A549 (cell line): ENCODE measurements around the gene RNF167.

Source experiments
- BHLHE40 ChIP-seq: IDR thresholded peaks from 2 replicates; pipeline ENCODE4 v1.6.1; 2012; ENCODE audit warnings: low read depth, low read length, inconsistent platforms
- CHD2 ChIP-seq: fragments of 150-350 bp; IDR thresholded peaks from 2 replicates; pipeline ENCODE4 v1.6.1; 2014; ENCODE audit warnings: low read length; ENCODE audit not compliant: partially characterized antibody
- HEYL ChIP-seq: fragments of 250-450 bp; sonication (Bioruptor Pico); IDR thresholded peaks from 2 replicates; pipeline ENCODE4 v1.8.0; 2021; ENCODE audit warnings: mild to moderate bottlenecking, moderate library complexity
- HOXB13 ChIP-seq: fragments of 250-450 bp; sonication (Bioruptor Pico); IDR thresholded peaks from 2 replicates; pipeline ENCODE4 v1.5.0; 2020; ENCODE audit warnings: low read depth, mild to moderate bottlenecking, moderate library complexity
- KDM1A ChIP-seq: fragments of 200-600 bp; sonication (generic); IDR thresholded peaks from 2 replicates; pipeline ENCODE4 v1.6.1; 2016; ENCODE audit warnings: low read depth, mild to moderate bottlenecking
- MAZ ChIP-seq: fragments of 150-350 bp; IDR thresholded peaks from 2 replicates; pipeline ENCODE4 v1.6.1; 2014; ENCODE audit warnings: antibody characterized with exemption, low read depth, low read length, borderline replicate concordance
- NFE2L2 ChIP-seq: fragments of 150-350 bp; conservative IDR thresholded peaks from 2 replicates; pipeline ENCODE4 v1.6.1; 2014; ENCODE audit warnings: low read length
- POLR2A ChIP-seq: IDR thresholded peaks from 2 replicates; pipeline ENCODE4 v1.6.1; 2012; ENCODE audit warnings: mild to moderate bottlenecking, low read length
- RFX5 ChIP-seq: fragments of 450-650 bp; IDR thresholded peaks from 2 replicates; pipeline ENCODE4 v1.7.1; 2014; ENCODE audit warnings: antibody characterized with exemption, mild to moderate bottlenecking, moderate library complexity
- SREBF2 ChIP-seq: fragments of 450-650 bp; IDR thresholded peaks from 2 replicates; pipeline ENCODE4 v1.6.1; 2014; ENCODE audit warnings: mild to moderate bottlenecking, moderate library complexity
- TP53 ChIP-seq: fragments of 250-450 bp; sonication (Bioruptor Pico); IDR thresholded peaks from 2 replicates; pipeline ENCODE4 v1.5.0; 2021; ENCODE audit warnings: mild to moderate bottlenecking, moderate library complexity
- TF ChIP-seq, protein P1 (sequence below): fragments of >200 bp; sonication (Bioruptor Twin); formaldehyde crosslinking; IDR thresholded peaks from 3 replicates; pipeline ENCODE4 v1.5.1; 2016
- TF ChIP-seq, protein P2 (sequence below): IDR thresholded peaks from 2 replicates; pipeline ENCODE4 v1.6.1; 2012

DNA sequence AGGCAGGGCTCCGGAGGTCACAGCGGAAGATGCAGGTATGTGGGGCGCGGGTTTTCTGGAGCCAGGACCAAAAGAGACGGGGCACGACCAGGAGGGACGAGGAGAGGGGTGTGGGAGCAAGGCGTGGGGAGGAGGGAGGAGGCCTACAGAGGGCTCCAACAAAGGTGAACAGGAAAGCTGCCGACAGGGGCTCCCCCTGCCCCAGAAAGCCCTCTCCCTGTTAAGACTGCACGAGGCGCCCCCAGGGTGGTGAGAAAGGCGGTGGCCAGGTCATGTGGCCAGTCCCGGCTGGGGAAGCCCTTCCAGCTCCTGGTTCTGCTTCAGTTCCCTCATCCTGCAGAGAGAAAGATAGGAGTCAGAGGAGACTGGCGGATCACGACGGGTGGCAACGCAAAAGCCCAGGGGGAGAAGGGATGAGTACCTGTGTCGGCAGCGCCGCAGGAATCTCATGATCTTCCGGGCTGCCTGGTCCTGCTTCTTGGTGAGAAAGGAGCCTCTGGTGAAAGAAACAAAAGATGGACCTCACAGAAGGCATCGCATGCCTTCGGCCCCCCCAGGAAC lies 28.5 kb downstream of the RNF167 start:
- TF ChIP-seq RFX5 (no peak), KDM1A (no peak), TP53 (CRISPR knock-in tag) (no peak), HEYL (CRISPR knock-in tag) (no peak), SREBF2 (no peak), BHLHE40 (no peak), CHD2 (no peak), POLR2A (no peak), HOXB13 (CRISPR knock-in tag) (no peak), MAZ (no peak), NFE2L2 (no peak)
- TF ChIP-seq, protein P1, sequence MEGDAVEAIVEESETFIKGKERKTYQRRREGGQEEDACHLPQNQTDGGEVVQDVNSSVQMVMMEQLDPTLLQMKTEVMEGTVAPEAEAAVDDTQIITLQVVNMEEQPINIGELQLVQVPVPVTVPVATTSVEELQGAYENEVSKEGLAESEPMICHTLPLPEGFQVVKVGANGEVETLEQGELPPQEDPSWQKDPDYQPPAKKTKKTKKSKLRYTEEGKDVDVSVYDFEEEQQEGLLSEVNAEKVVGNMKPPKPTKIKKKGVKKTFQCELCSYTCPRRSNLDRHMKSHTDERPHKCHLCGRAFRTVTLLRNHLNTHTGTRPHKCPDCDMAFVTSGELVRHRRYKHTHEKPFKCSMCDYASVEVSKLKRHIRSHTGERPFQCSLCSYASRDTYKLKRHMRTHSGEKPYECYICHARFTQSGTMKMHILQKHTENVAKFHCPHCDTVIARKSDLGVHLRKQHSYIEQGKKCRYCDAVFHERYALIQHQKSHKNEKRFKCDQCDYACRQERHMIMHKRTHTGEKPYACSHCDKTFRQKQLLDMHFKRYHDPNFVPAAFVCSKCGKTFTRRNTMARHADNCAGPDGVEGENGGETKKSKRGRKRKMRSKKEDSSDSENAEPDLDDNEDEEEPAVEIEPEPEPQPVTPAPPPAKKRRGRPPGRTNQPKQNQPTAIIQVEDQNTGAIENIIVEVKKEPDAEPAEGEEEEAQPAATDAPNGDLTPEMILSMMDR, result no peak
- TF ChIP-seq, protein P2, sequence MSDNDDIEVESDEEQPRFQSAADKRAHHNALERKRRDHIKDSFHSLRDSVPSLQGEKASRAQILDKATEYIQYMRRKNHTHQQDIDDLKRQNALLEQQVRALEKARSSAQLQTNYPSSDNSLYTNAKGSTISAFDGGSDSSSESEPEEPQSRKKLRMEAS, result no peak
